ENCODE results near the gene MRPS31.
A peak's percentile ranks its signal among the peaks of the same experiment; 100 is the strongest.

MRPS31 gene

GRCh38 chr13:40770934-40771618, at the start of gene MRPS31:
MRPS31 (minus strand) TSS chr13:40771190; CDS start chr13:40771136, 54 bp downstream.
- DNase-seq (ENCODE audit: low read depth), result peak; percentile 87

DNA sequence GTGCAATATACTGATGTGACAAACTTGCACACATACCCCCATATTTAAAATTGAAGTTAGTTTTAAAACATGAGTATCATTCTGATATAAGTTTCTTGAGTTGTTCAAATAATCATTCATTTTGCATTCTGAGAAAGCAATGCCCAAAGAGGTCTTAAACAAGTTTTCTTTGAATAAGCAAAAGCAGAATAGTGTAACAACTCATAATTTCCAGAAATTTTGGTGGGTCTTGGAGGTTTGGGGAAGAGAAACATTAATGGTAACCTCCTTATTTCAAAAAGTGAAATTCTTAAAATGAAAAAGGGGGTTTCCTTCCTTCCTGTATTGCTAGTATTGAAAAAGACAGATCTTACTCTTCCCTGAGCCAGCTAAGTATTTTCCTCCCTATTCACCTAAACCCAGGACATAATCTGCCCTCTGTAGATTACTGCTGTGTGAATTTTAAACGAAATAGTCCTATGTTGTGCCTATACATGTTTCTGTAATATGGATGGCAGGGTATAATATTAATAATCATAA, 48.9 kb upstream of the MRPS31 start:
- DNase-seq (ENCODE audit: low read depth), result no peak

GRCh38 chr13:40818926-40819325, 47.9 kb upstream of the MRPS31 start:
- no peak for DNase-seq (ENCODE audit: low read depth)

GRCh38 chr13:40814803-40815202, 43.8 kb upstream of the MRPS31 start:
- DNase-seq (ENCODE audit: low read depth), result no peak

DNA sequence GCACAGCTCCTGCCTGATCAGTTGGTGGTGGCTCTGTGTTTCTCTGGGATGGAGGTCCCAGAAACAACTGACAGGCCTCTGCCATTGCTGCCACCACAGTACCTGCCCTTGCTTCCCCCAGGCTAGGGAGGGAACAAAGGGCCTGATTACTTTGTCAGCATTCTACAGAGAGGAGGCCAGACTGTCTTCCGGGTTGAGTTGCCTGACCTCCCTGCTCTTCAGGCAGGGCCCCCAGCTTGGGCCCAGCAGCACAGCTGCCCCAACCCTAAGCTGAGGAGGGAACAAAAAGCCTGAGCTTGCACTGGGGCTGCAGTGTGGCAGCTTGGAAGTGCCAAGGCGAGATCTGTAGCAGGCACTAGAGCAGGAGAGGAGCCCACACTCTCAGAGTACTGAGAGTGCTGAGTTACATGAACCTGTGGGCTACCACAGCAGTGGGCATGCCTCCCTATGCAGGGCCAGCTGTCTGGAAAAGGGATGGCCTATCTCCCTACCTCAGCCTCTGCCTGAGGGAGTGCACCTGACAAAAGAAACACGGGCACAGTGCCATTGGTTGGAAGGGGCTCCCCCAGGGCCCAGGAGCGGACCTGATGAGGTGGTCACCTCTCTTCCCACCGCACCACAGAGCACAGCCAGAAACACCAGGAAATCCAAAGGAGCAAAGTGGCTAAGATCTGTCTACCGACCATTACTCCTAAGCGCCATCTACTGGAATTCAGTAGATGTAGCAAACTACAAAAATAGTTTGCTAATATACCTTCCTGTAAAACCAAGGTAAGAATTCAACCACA, 42.9 kb upstream of the MRPS31 start:
- no peak for DNase-seq (ENCODE audit: low read depth)

- no peak for DNase-seq (ENCODE audit: low read depth)
These were observed 41.9 kb upstream of the MRPS31 start for GRCh38 chr13:40812724-40813445.

DNA sequence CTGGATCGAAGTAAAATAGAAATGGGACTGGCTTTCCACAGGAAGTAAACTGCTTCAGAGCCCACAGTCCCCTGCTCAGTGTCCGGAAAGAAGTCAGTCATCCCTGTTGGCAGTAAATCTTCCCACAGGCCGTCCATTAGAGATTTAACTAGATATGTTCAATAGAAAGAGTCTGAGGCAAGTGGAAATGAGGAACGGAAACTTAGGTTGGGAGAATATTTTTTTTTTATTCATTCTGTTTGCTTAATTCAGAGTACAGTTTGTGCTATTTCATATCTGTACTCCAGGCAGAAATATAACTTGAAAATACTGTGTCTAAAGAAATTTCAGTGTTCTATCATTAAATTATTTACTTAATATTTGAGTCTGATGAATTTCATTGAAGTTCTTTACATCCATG, 41.1 kb upstream of the MRPS31 start:
- no peak for DNase-seq (ENCODE audit: low read depth)

DNA sequence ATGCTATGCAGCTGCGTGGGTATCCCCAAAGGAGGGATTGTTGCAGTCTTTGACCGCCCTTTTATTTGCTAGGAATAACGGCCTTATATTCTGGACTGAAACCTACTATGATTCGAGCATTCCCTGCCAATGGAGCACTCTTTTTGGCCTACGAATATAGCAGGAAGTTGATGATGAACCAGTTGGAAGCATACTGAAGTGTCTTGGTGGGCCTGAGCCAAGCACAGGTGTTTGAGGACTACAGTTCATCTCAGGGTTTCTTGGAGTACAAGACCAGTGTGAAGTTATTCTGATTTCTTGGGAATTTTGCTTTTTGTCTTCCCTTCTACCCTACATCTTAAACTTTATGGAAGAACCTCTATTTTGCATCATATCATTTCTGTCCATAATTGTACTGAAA, 38.5 kb upstream of the MRPS31 start:
- no peak for DNase-seq (ENCODE audit: low read depth)

GRCh38 chr13:40806241-40806640, 35.3 kb upstream of the MRPS31 start:
- DNase-seq (ENCODE audit: low read depth), result no peak

- no peak for DNase-seq (ENCODE audit: low read depth)
These were observed 32.3 kb upstream of the MRPS31 start for GRCh38 chr13:40803316-40803715.

GRCh38 chr13:40801255-40802217, 30.5 kb upstream of the MRPS31 start:
- DNase-seq (ENCODE audit: low read depth), result no peak

DNA sequence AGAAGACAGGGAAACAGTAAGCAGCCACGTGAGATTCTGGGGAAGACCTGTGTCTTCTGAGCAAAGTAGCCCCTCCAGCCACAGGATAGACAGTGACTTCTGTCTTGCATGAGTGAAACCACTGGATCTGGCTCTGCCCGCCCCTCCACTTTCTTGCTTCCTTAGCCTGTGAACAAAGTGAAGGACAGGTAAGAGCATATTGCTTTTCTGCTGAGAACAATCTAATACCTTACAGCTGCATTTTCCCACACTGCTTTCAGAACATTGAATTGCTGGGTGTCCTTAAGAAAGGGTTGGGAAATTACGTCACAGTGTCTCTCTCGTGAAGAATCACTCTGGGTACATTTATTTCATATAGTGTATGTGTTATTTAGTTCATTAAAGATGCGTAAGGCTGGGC, 29.6 kb upstream of the MRPS31 start:
- no peak for DNase-seq (ENCODE audit: low read depth)

GRCh38 chr13:40799508-40799907, 28.5 kb upstream of the MRPS31 start:
- no peak for DNase-seq (ENCODE audit: low read depth)

- DNase-seq (ENCODE audit: low read depth), result no peak
These were observed 27.4 kb upstream of the MRPS31 start for GRCh38 chr13:40798380-40798779.

DNA sequence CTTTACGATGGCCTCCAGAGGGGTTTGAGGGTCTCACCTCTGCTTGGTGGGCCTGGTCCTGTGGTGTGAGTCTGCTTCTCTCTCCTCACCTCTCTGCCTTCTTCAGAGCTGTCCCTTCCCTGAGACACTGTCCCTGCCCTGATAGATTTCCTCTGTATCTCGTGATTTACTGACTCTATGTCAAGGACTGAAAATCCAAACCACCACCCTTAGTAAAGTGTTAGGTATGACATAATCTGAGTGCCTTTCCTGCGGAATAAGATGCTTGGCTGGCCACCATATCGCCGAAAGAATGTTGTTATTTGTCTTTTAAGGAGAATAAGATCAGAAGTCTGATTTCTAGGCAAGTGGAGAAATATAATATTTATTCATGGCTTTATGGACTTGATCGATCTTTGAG, 25.7 kb upstream of the MRPS31 start:
- DNase-seq (ENCODE audit: low read depth), result no peak

- no peak for DNase-seq (ENCODE audit: low read depth)
These were observed 23.7 kb upstream of the MRPS31 start for GRCh38 chr13:40794414-40795368.

GRCh38 chr13:40793339-40793738, 22.3 kb upstream of the MRPS31 start:
- DNase-seq (ENCODE audit: low read depth), result no peak

DNA sequence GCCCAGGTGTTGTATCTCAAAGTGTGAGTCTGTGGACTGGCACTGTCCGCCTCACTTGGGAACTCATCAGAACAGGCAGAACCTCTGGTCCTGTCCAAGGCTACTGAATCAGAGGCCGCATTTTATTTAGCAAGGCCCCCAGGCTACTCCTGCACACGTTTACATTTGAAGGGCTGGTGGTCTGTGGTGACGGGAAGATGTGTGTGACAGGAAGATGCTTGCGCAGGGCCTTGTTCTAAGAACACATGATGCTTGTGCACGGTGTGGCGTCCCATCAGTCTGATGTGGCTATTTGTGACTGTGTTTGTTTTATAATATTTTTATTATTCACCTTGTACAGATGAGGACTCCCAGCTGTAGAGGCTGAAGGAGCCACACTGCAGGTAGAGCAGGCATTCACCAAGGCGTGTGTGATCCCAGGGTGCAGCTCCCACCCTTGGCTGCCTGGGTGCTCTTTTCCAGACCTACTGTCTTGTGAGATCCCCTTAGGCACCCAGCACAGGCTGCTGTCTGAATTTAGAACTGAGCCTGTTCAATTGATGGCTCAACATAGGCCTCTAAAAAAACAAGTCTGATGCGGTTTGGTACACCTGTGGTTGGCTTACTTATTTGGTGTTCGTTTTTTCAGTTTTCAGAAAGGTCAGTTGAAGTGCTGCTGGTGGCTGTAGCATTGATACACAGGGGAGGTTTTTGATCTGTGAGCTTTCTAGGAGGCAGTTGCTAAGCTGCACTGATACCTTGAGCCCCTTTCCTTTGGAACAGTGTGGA, 21.5 kb upstream of the MRPS31 start:
- DNase-seq (ENCODE audit: low read depth), result no peak

- no peak for DNase-seq (ENCODE audit: low read depth)
These were observed 19.2 kb upstream of the MRPS31 start for GRCh38 chr13:40790154-40790616.
